Measurements from ENCODE around the gene HAGH. TPM values are rescaled to one million over a fixed set of nuclear protein-coding genes. Genes with fewer than 3 reads are reported as not detected.

The HAGH gene
- total RNA-seq, 1 donor from 2014 or later, result 71.8 TPM

DNA sequence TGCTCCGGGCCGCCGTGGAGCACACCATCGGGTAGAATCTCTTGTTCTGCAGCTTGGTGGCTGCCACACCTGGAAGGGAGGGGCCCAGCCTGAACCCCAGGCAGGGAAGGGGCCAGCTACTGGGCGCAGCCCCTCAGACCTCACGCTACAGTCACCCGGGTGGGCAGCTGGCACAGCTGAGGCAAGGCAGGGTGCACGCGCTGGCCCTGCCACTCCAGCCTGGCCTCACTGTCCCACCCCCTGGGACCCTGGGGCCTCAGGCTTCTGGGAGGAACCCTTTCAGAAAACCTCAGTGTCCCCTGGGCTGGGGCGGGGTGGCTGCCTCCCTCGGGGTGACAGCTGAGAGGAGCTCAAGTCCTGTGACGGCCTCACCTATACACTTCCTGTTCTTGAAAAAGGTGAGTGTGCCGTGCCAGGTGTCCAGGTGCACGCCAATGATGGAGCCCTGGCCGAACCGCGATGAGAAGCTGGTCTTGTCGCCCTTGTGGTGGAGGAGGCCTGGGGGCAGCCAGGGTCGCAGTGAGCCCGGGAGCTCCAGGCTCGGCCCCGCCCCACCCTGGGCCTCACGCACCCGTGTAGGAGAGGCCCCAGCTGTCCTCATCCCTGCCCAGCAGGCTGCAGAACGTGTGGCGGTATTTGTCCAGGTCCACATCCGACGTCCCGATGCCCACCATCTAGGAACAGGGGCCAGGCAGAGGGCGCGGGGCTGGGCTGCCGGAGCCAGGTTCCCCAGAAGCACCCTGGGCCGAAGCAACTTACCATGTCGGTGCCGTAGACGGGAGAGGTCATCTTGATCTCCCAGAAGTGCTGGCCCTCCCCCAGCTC lies 49.0 kb downstream of the HAGH start:
- DNase-seq, result no peak
- intact Hi-C loops (cut with DNase I), result no loop called here
- Histone ChIP-seq H3K27me3 (no peaks in the 10 kb centered on the region), H3K4me3 (no peak overlapping the region), H3K36me3 (peaks cover 32% of the 10 kb centered on the region), H3K27ac (no peak overlapping the region), H3K4me1 (peaks cover 22% of the 10 kb centered on the region), H3K9me3 (no peaks in the 10 kb centered on the region)
- TF ChIP-seq, protein P1, sequence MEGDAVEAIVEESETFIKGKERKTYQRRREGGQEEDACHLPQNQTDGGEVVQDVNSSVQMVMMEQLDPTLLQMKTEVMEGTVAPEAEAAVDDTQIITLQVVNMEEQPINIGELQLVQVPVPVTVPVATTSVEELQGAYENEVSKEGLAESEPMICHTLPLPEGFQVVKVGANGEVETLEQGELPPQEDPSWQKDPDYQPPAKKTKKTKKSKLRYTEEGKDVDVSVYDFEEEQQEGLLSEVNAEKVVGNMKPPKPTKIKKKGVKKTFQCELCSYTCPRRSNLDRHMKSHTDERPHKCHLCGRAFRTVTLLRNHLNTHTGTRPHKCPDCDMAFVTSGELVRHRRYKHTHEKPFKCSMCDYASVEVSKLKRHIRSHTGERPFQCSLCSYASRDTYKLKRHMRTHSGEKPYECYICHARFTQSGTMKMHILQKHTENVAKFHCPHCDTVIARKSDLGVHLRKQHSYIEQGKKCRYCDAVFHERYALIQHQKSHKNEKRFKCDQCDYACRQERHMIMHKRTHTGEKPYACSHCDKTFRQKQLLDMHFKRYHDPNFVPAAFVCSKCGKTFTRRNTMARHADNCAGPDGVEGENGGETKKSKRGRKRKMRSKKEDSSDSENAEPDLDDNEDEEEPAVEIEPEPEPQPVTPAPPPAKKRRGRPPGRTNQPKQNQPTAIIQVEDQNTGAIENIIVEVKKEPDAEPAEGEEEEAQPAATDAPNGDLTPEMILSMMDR (IDR thresholded peaks at IDR 0.05), result no peak
- ATAC-seq, result no peak

DNA sequence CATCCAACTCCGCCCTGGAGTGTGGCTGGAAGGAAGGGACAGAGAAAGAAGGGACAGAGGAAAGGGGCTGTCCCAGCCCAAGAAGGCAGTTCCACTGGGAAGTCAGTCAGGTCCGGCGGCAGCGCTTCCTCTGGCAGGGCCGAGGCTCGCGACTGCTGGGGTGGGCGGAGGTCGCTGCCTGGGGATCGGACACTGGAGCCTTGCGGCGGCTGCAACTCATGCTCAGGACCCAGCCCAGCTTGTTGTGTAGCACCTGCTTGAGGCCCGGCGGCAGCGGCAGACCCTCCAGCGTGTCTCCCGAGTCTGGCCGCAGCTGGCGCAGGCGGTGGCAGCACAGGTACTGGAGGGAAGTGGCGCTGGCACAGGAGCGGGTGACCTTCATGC lies 49.6 kb downstream of the HAGH start:
- intact Hi-C loops (cut with DNase I), result no loop called here
- DNase-seq (no peak), ATAC-seq (no peak)
- no peaks in the 10 kb centered on the region for H3K9me3 ChIP-seq
- peaks cover 32% of the 10 kb centered on the region for H3K36me3 ChIP-seq
- no peaks in the 10 kb centered on the region for H3K27me3 ChIP-seq
- TF ChIP-seq, protein P1 (IDR thresholded peaks at IDR 0.05), result no peak
- no peak overlapping the region for H3K27ac ChIP-seq
- H3K4me1 ChIP-seq, result peaks cover 25% of the 10 kb centered on the region
- no peak overlapping the region for H3K4me3 ChIP-seq

DNA sequence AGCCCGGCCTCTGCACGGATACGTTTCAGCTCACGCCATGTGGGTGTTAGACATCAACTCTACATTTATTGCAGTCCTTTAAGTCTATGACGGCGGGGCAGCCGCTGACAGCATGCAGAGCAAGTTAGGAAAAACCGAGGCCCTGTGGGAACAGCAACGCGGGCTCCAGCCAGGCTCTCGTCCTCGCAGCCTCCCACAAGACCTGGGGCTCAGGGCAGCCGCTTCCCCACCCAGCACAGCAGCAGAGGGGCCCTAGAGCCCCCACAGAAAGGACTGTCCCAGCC lies 50.0 kb downstream of the HAGH start:
- H3K36me3 ChIP-seq, result peaks cover 32% of the 10 kb centered on the region

DNA sequence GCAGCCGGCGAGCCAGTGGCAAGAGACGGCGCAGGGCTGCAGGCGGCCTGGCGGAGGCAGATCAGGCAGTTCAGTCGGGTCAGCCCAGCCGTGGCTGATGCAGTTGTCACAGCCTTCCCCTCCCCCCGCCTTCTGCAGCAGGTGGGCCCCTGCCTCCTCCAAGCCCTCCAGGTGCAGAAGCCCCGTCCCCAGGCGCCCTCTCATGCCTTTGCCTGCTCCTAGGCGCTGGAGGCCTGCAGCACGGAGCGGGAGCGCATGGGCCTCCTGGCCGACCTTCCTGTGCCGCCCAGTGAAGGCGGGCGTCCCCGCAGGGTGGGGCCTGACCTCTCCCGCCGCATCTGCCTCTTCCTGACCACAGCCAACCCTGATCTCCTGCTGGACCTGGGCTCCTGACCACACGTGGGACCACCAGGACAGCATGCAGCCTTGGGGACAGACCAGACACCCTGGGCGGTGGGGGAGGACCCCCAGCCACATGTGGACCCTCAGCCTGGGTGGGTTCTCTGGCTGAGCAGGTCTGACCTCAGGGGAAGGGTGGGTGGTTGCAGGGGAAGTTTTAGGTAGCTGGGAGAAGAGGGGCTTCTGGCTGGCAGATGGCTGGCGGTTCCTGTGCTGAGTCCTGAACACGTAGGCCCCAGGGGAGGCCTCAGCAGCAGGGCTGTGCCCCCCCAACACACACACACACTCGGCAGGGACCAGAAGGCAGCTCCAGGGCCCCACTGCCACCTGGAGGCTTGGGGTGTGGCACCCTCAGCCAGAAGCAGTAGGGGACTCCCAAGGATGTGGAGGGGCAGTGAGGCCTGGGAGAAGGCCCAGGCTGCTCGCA lies 50.6 kb downstream of the HAGH start:
- ATAC-seq, result no peak
- H3K4me3 ChIP-seq, result no peak overlapping the region
- peaks cover 32% of the 10 kb centered on the region for H3K36me3 ChIP-seq
- H3K27me3 ChIP-seq, result no peaks in the 10 kb centered on the region
- intact Hi-C loops (cut with DNase I), result no loop called here
- H3K9me3 ChIP-seq, result no peaks in the 10 kb centered on the region
- TF ChIP-seq, protein P1 (IDR thresholded peaks at IDR 0.05), result no peak
- H3K27ac ChIP-seq, result no peak overlapping the region
- H3K4me1 ChIP-seq, result peaks cover 22% of the 10 kb centered on the region
- no peak for DNase-seq

More for the DNA sequence above, 50.0 kb downstream of the HAGH start:
- Histone ChIP-seq H3K4me3 (no peak overlapping the region), H3K4me1 (peaks cover 28% of the 10 kb centered on the region), H3K9me3 (no peaks in the 10 kb centered on the region), H3K27ac (no peak overlapping the region), H3K27me3 (no peaks in the 10 kb centered on the region)
- TF ChIP-seq, protein P1 (IDR thresholded peaks at IDR 0.05), result no peak
- no peak for ATAC-seq
- no peak for DNase-seq
- intact Hi-C loops (cut with DNase I), result no loop called here

DNA sequence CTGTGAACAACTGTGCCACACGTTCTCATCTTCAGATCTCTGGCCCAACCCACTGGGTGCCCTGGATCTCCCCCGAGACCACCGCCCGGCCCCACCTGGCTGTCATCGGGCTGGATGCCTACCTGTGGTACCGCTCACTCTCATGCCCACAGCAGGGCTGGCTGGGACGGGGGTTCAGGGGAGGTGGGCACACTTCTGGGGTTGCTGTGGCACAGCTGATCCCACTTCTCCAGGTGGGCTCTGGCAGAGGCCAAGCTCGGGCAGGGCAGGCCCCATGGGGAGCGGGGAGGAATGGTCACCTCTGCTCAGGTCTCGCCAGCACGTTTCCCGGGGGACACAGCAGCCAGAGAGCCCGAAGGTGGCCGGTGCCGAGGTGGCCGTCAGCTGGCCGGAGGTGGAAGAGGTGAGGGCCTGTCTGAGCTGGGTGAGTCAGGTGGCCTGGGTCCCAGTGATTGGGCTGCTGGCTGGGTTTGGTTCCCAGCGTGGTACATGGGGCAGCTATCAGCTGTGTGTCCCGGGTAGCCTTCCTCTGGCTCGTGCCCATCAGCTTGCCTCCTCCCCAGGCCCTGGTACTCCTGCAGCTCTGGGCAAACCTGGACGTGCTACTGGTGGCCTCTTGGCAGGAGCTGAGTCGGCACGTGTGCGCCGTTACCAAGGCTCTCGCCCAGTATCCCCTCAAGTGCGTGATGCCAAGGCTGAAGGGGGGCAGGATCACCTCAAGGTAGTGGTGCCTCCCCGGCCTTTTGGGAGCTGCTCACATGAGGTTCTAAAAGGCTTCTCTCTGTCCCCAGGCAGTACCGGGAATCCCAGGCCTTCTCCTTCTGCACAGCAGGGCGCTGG lies 51.4 kb downstream of the HAGH start:
- H3K36me3 ChIP-seq, result peaks cover 31% of the 10 kb centered on the region
- no peak for ATAC-seq
- TF ChIP-seq, protein P1 (IDR thresholded peaks at IDR 0.05), result no peak
- no peaks in the 10 kb centered on the region for H3K27me3 ChIP-seq
- DNase-seq, result no peak
- H3K9me3 ChIP-seq, result no peaks in the 10 kb centered on the region
- no peak overlapping the region for H3K4me3 ChIP-seq
- H3K4me1 ChIP-seq, result peaks cover 25% of the 10 kb centered on the region
- H3K27ac ChIP-seq, result no peak overlapping the region
- intact Hi-C loops (cut with DNase I), result no loop called here

Measured in upper lobe of right lung (tissue), 1 donor.